Liver (tissue), 9 donors: ENCODE results near the gene PPA1. TPM values are rescaled to one million over a fixed set of nuclear protein-coding genes. Genes with fewer than 3 reads are reported as not detected.

Source experiments
- DNase-seq: peaks from one replicate; pipeline ENCODE4 v3.0.0-alpha.2; 2017; ENCODE audit warnings: low spot score
- H3K27ac ChIP-seq, 2 donors: one replicate each; pipeline ENCODE4 v1.7.0; 2013; ENCODE audit warnings: inconsistent platforms in 2 of 2, low read length in 2 of 2, control low read depth in 1 of 2, low read depth in 1 of 2, mild to moderate bottlenecking in 1 of 2
- H3K27me3 ChIP-seq, 4 donors: one replicate each; pipeline versions ENCODE4 v1.6.1 to v1.7.0; 2013; ENCODE audit warnings: low read length in 3 of 4, inconsistent platforms in 1 of 4, mild to moderate bottlenecking in 1 of 4, moderate library complexity in 1 of 4; ENCODE audit not compliant: control insufficient read depth in 4 of 4, insufficient read depth in 4 of 4
- H3K36me3 ChIP-seq, 4 donors: one replicate each; pipeline versions ENCODE4 v1.6.1 to v1.7.0; 2013; ENCODE audit warnings: low read length in 3 of 4, mild to moderate bottlenecking in 3 of 4, low read depth in 1 of 4, moderate library complexity in 1 of 4; ENCODE audit not compliant: control insufficient read depth in 4 of 4, insufficient read depth in 3 of 4
- H3K4me1 ChIP-seq, 4 donors: one replicate each; pipeline versions ENCODE4 v1.6.1 to v1.7.0; 2013; ENCODE audit warnings: low read length in 3 of 4, mild to moderate bottlenecking in 3 of 4, moderate library complexity in 1 of 4; ENCODE audit not compliant: control insufficient read depth in 4 of 4, insufficient read depth in 4 of 4
- H3K4me3 ChIP-seq, 3 donors: one replicate each; pipeline versions ENCODE4 v1.6.1 to v1.7.0; 2013; ENCODE audit warnings: low read length in 3 of 3, control low read depth in 1 of 3, low read depth in 1 of 3, mild to moderate bottlenecking in 1 of 3
- H3K9ac ChIP-seq, 2 donors: one replicate each; pipeline ENCODE4 v1.7.0; 2013; ENCODE audit warnings: low read length in 2 of 2, mild to moderate bottlenecking in 2 of 2, moderate library complexity in 2 of 2, control low read depth in 1 of 2, low read depth in 1 of 2
- H3K9me3 ChIP-seq, 4 donors: one replicate each; pipeline versions ENCODE4 v1.6.1 to v1.7.0; 2013; ENCODE audit warnings: low read length in 3 of 4; ENCODE audit not compliant: control insufficient read depth in 4 of 4
- ATF3 ChIP-seq: IDR thresholded peaks from 2 replicates; pipeline ENCODE4 v1.6.1; 2016; ENCODE audit warnings: antibody characterized with exemption
- CTCF ChIP-seq: fragments of 150-350 bp; IDR thresholded peaks from 2 replicates; pipeline ENCODE4 v1.5.1; 2017; ENCODE audit warnings: improper control_type of control experiment, low read depth, low read length; ENCODE audit not compliant: missing input control
- EGR1 ChIP-seq, 2 donors: IDR thresholded peaks; 2 replicates each; pipeline ENCODE4 v1.6.1; 2016 to 2018; ENCODE audit warnings: antibody characterized with exemption in 2 of 2, low read depth in 2 of 2
- FOXA1 ChIP-seq: IDR thresholded peaks from 2 replicates; pipeline ENCODE4 v1.6.1; 2016; ENCODE audit warnings: antibody characterized with exemption
- GABPA ChIP-seq, 2 donors: IDR thresholded peaks in 1 of 2; conservative IDR thresholded peaks in 1 of 2; 2 replicates each; pipeline ENCODE4 v1.6.1; 2016; ENCODE audit warnings: antibody characterized with exemption in 2 of 2, mild to moderate bottlenecking in 1 of 2, moderate library complexity in 1 of 2
- HNF4A ChIP-seq, 2 donors: conservative IDR thresholded peaks; 2 replicates each; pipeline ENCODE4 v1.6.1; 2016; ENCODE audit warnings: antibody characterized with exemption in 2 of 2, mild to moderate bottlenecking in 2 of 2
- HNF4G ChIP-seq: IDR thresholded peaks from 2 replicates; pipeline ENCODE4 v1.6.1; 2016; ENCODE audit warnings: antibody characterized with exemption
- JUND ChIP-seq, 2 donors: IDR thresholded peaks; 2 replicates each; pipeline ENCODE4 v1.6.1; 2016; ENCODE audit warnings: antibody characterized with exemption in 2 of 2
- MAX ChIP-seq: IDR thresholded peaks from 2 replicates; pipeline ENCODE4 v1.6.1; 2016; ENCODE audit warnings: antibody characterized with exemption
- NR2F2 ChIP-seq: IDR thresholded peaks from 2 replicates; pipeline ENCODE4 v1.6.1; 2016; ENCODE audit warnings: antibody characterized with exemption
- RAD21 ChIP-seq, 2 donors: IDR thresholded peaks; 2 replicates each; pipeline ENCODE4 v1.6.1; 2016; ENCODE audit warnings: antibody characterized with exemption in 2 of 2, mild to moderate bottlenecking in 2 of 2
- REST ChIP-seq: IDR thresholded peaks from 2 replicates; pipeline ENCODE4 v1.6.1; 2016; ENCODE audit warnings: antibody characterized with exemption, mild to moderate bottlenecking
- RXRA ChIP-seq, 2 donors: IDR thresholded peaks; 2 replicates each; pipeline ENCODE4 v1.6.1; 2017 to 2018; ENCODE audit warnings: antibody characterized with exemption in 2 of 2, mild to moderate bottlenecking in 1 of 2
- SP1 ChIP-seq: IDR thresholded peaks from 2 replicates; pipeline ENCODE4 v1.6.1; 2018; ENCODE audit warnings: antibody characterized with exemption, mild to moderate bottlenecking
- TAF1 ChIP-seq: conservative IDR thresholded peaks from 2 replicates; pipeline ENCODE4 v1.6.1; 2016; ENCODE audit warnings: antibody characterized with exemption, mild to moderate bottlenecking
- YY1 ChIP-seq: IDR thresholded peaks from 2 replicates; pipeline ENCODE4 v1.6.1; 2016; ENCODE audit warnings: antibody characterized with exemption, mild to moderate bottlenecking
- ZBTB33 ChIP-seq: IDR thresholded peaks from 2 replicates; pipeline ENCODE4 v1.6.1; 2016; ENCODE audit warnings: antibody characterized with exemption
- WGBS: extraction: QIAGEN DNeasy Blood & Tissue Kit; methylation state at CpG from one replicate; pipeline ENCODE4 v1.1.7; 2013; 5-methylcytosine and 5-hydroxymethylcytosine counted together
- polyA plus RNA-seq, 2 donors: library from polyadenylated mRNA; stranded (reverse) in 1 of 2; unstranded in 1 of 2; fragments of 200-250 nt in 1 of 2; fragments of >200 nt in 1 of 2; fragmentation: Nextera tagmentation in 1 of 2; extraction: Ambion mirVana in 1 of 2; gene quantifications; one replicate each; pipeline versions ENCODE4 v1.2.1 to v1.2.3, GENCODE V29; 2013 to 2015
- total RNA-seq, 2 donors: library from RNA; depleted of rRNA; stranded (reverse); fragments of >200 nt; gene quantifications; one replicate each; pipeline ENCODE4 v1.2.3, GENCODE V29; 2014
- donor health status: healthy.
- donor health status: healthy.
- donor health status: healthy.
- donor health status: healthy.
- donor health status: healthy.

PPA1 gene
- total and polyA plus RNA-seq, 4 donors = 91.1 to 111 (median 99.4) TPM

GRCh38 chr10:70190102-70190501 is 43.1 kb downstream of the PPA1 start:
- H3K4me3 ChIP-seq = no peak overlapping the region
- no peak overlapping the region for H3K27ac ChIP-seq
- 92% methylated on average over 8 of the region's 8 CpGs for WGBS
- H3K27me3 ChIP-seq = no peaks in the 10 kb centered on the region
- H3K36me3 ChIP-seq = no peaks in the 10 kb centered on the region
- H3K9ac ChIP-seq = no peak overlapping the region
- TF ChIP-seq RAD21 (IDR thresholded peaks at IDR 0.05) = no peak
- no peak for TF ChIP-seq MAX
- no peak for TF ChIP-seq RXRA (IDR thresholded peaks at IDR 0.05)
- H3K9me3 ChIP-seq = no peaks in the 10 kb centered on the region
- DNase-seq = no peak
- H3K4me1 ChIP-seq = peaks cover 0 to 7% (median 5%) of the 10 kb centered on the region in 4 donors

GRCh38 chr10:70188768-70189167 is 44.5 kb downstream of the PPA1 start:
- Histone ChIP-seq H3K9me3 (no peaks in the 10 kb centered on the region), H3K27ac (no peak overlapping the region), H3K27me3 (no peaks in the 10 kb centered on the region), H3K4me1 (peaks cover 0 to 7% (median 5%) of the 10 kb centered on the region in 4 donors), H3K36me3 (no peaks in the 10 kb centered on the region), H3K4me3 (no peak overlapping the region), H3K9ac (no peak overlapping the region)
- DNase-seq = no peak
- TF ChIP-seq EGR1 (IDR thresholded peaks at IDR 0.05; ENCODE audit: low read depth in 2 of 2) = no peak
- TF ChIP-seq RAD21 (IDR thresholded peaks at IDR 0.05) = no peak
- no peak for TF ChIP-seq MAX
- no peak for TF ChIP-seq YY1
- no peak for TF ChIP-seq CTCF
- no peak for TF ChIP-seq HNF4A (conservative IDR thresholded peaks at IDR 0.05)
- no peak for TF ChIP-seq ATF3
- TF ChIP-seq REST = no peak
- no peak for TF ChIP-seq HNF4G
- TF ChIP-seq GABPA (IDR thresholded peaks at IDR 0.05 in 1 of 2, conservative IDR thresholded peaks at IDR 0.05 in 1 of 2) = no peak
- no peak for TF ChIP-seq SP1
- no peak for TF ChIP-seq JUND (IDR thresholded peaks at IDR 0.05)
- TF ChIP-seq NR2F2 = no peak
- no peak for TF ChIP-seq FOXA1
- no peak for TF ChIP-seq RXRA (IDR thresholded peaks at IDR 0.05)
- TF ChIP-seq TAF1 = no peak
- TF ChIP-seq ZBTB33 = no peak
- 88% methylated on average over 1 of the region's 1 CpG for WGBS
